ENCODE measurements around the gene KANSL2.

KANSL2 gene

GRCh38 chr12:48690990-48691389 is 9.0 kb upstream of the KANSL2 start:
- DNase-seq (ENCODE audit: low read depth), result no peak
- TF ChIP-seq CTCF (conservative IDR thresholded peaks at IDR 0.05; ENCODE audit: low read depth, low read length), result no peak
- no peak overlapping the region for H3K4me3 ChIP-seq (ENCODE audit: low read depth, low read length)

GRCh38 chr12:48690436-48690835 is 8.4 kb upstream of the KANSL2 start:
- no peak for DNase-seq (ENCODE audit: low read depth)
- no peak for TF ChIP-seq CTCF (conservative IDR thresholded peaks at IDR 0.05; ENCODE audit: low read depth, low read length)
- H3K4me3 ChIP-seq (ENCODE audit: low read depth, low read length), result no peak overlapping the region

- TF ChIP-seq CTCF (conservative IDR thresholded peaks at IDR 0.05; ENCODE audit: low read depth, low read length), result no peak
Observed at GRCh38 chr12:48688836-48689235, 6.8 kb upstream of the KANSL2 start.

GRCh38 chr12:48687592-48687991 is 5.6 kb upstream of the KANSL2 start:
- TF ChIP-seq CTCF (conservative IDR thresholded peaks at IDR 0.05; ENCODE audit: low read depth, low read length), result no peak
- DNase-seq (ENCODE audit: low read depth), result no peak
- H3K4me3 ChIP-seq (ENCODE audit: low read depth, low read length), result no peak overlapping the region

More at GRCh38 chr12:48688836-48689235, 6.8 kb upstream of the KANSL2 start:
- no peak for DNase-seq (ENCODE audit: low read depth)
- no peak overlapping the region for H3K4me3 ChIP-seq (ENCODE audit: low read depth, low read length)

GRCh38 chr12:48686615-48687334 is 4.7 kb upstream of the KANSL2 start:
- no peak for TF ChIP-seq CTCF (conservative IDR thresholded peaks at IDR 0.05; ENCODE audit: low read depth, low read length)
- DNase-seq (ENCODE audit: low read depth), result no peak
- H3K4me3 ChIP-seq (ENCODE audit: low read depth, low read length), result no peak overlapping the region

- DNase-seq (ENCODE audit: low read depth), result no peak
- no peak overlapping the region for H3K4me3 ChIP-seq (ENCODE audit: low read depth, low read length)
- TF ChIP-seq CTCF (conservative IDR thresholded peaks at IDR 0.05; ENCODE audit: low read depth, low read length), result no peak
Observed at GRCh38 chr12:48686037-48686595, 4.1 kb upstream of the KANSL2 start.

GRCh38 chr12:48683534-48683933 is 1.5 kb upstream of the KANSL2 start:
- no peak for DNase-seq (ENCODE audit: low read depth)
- no peak overlapping the region for H3K4me3 ChIP-seq (ENCODE audit: low read depth, low read length)
- TF ChIP-seq CTCF (conservative IDR thresholded peaks at IDR 0.05; ENCODE audit: low read depth, low read length), result no peak

All from choroid plexus epithelial cell (primary cell).